HS-27A (cell line): ENCODE results near the gene GALNT6.

ENCODE experiments used
- DNase-seq: peaks from one replicate; pipeline ENCODE4 v3.0.0-alpha.2; 2012; ENCODE audit warnings: low read depth, missing footprints

Gene GALNT6

GRCh38 chr12:51381226-51382079 lies 9.8 kb downstream of the GALNT6 start:
- DNase-seq = no peak

- DNase-seq = no peak
Measured at GRCh38 chr12:51379571-51379970, 11.6 kb downstream of the GALNT6 start.

GRCh38 chr12:51378749-51379148 lies 12.5 kb downstream of the GALNT6 start:
- no peak for DNase-seq

GRCh38 chr12:51377099-51377984 lies 13.9 kb downstream of the GALNT6 start:
- DNase-seq = no peak

- no peak for DNase-seq
Measured at GRCh38 chr12:51374856-51375255, 16.4 kb downstream of the GALNT6 start.

GRCh38 chr12:51374361-51374760 lies 16.8 kb downstream of the GALNT6 start:
- no peak for DNase-seq

GRCh38 chr12:51373187-51373586 lies 18.0 kb downstream of the GALNT6 start:
- no peak for DNase-seq

GRCh38 chr12:51372021-51372420 lies 19.2 kb downstream of the GALNT6 start:
- no peak for DNase-seq

GRCh38 chr12:51371295-51371953 lies 19.8 kb downstream of the GALNT6 start:
- peak; percentile 93 for DNase-seq

GRCh38 chr12:51370667-51371066 lies 20.5 kb downstream of the GALNT6 start:
- DNase-seq = no peak

GRCh38 chr12:51369581-51369980 lies 21.6 kb downstream of the GALNT6 start:
- DNase-seq = no peak

GRCh38 chr12:51368640-51369517 lies 22.3 kb downstream of the GALNT6 start:
- no peak for DNase-seq

- DNase-seq = no peak
Measured at GRCh38 chr12:51365276-51365675, 25.9 kb downstream of the GALNT6 start.

- DNase-seq = no peak
Measured at GRCh38 chr12:51364001-51364400, 27.2 kb downstream of the GALNT6 start.

GRCh38 chr12:51362747-51363342 lies 28.4 kb downstream of the GALNT6 start:
- DNase-seq = no peak

- DNase-seq = no peak
Measured at GRCh38 chr12:51362307-51362706, 28.9 kb downstream of the GALNT6 start.

- DNase-seq = no peak
Measured at GRCh38 chr12:51361161-51362016, 29.8 kb downstream of the GALNT6 start.

GRCh38 chr12:51360315-51360714 lies 30.9 kb downstream of the GALNT6 start:
- no peak for DNase-seq

GRCh38 chr12:51359851-51360250 lies 31.4 kb downstream of the GALNT6 start:
- DNase-seq = no peak

- no peak for DNase-seq
Measured at GRCh38 chr12:51358496-51358895, 32.7 kb downstream of the GALNT6 start.
